GM20431 (cell line): ENCODE data around the gene EPOP.

Source experiments
- in situ Hi-C: fragments of 300-500 bp; cut with MseI, MboI; formaldehyde crosslinking; loops from one replicate; pipeline ENCODE4 v1.15.0; 2020; ENCODE audit warnings: low sequenced_read_pairs; ENCODE audit not compliant: unreplicated experiment

The EPOP gene

DNA sequence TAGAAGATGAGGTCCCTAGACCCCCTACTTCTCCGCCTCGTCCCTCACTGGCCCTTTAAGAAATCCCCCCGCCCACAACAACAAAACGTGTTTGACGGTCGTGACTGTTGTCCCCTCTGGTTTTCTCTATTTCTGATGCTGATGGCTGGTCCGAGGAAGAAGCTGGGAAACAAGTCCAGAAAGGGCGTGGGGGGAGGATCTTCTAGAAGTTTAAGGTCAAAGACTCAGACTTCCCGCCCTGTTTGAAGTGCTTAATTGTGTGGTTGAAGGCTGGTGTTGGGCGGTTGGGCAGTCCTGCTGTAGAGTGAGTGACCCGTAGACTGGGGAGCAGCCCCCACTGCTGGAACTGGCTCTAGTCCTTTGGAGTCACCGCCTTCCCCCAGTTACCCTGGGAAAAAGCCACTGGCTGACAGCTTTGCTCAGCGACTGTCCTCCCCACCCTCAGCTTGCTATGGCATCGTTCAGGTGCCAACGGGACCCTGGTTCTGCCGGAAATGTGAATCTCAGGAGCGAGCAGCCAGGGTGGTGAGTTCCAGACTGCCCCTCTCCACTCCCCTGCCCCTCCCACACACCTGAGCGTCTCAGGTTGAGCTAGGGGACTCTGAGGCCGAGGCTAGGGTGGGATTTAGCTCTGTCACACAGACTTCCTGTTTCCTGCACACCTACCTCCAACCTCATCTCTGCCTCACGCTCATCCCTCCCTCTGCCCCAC is 31.9 kb upstream of the EPOP start:
- in situ Hi-C loops, result no loop called here

DNA sequence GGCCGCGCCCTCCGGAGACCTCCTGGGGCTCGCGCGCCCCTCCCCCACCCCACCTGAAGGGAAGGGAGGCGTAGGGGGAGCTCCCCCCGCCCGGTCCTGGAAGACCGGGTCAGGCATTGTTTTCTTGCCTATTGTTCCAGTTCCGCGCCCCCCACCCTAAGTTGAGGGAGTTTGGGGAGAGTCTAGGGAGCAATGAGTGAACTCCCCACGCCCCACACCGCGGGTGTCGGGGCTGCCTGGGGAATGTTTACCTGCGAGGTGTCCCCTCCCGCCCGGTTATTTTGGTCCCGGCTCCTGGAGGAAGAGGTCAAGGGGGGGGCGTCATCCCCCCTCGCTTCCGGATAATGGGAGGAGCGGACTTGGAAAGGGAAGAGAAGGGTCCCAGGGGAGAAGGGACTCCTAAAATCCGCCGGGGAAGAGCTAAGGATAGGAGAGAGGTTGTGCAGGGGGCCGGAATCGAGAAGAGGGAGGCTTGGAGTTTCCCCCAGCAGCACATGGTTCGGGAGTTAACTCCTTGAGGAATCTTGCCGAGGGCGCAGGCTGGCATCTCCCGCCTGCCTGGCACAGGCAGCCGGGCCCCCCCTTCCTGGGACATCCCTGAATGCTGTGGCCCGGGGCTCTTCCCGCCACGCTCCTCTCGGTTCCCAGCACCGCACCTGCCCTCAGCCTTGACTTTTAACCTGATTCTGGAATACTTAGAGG is 31.2 kb upstream of the EPOP start:
- in situ Hi-C loops, result no loop called here

DNA sequence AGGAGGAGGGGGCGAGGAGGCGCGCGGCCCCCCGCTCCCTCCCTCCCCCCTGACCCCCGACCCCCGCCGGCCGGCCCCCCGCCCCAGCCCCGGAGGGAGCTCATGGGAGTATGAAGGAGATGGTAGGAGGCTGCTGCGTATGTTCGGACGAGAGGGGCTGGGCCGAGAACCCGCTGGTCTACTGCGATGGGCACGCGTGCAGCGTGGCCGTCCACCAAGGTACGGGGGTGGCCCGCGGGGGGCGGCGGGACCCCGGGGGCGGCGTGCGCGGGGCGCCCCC is 30.7 kb upstream of the EPOP start:
- in situ Hi-C loops, result no loop called here

DNA sequence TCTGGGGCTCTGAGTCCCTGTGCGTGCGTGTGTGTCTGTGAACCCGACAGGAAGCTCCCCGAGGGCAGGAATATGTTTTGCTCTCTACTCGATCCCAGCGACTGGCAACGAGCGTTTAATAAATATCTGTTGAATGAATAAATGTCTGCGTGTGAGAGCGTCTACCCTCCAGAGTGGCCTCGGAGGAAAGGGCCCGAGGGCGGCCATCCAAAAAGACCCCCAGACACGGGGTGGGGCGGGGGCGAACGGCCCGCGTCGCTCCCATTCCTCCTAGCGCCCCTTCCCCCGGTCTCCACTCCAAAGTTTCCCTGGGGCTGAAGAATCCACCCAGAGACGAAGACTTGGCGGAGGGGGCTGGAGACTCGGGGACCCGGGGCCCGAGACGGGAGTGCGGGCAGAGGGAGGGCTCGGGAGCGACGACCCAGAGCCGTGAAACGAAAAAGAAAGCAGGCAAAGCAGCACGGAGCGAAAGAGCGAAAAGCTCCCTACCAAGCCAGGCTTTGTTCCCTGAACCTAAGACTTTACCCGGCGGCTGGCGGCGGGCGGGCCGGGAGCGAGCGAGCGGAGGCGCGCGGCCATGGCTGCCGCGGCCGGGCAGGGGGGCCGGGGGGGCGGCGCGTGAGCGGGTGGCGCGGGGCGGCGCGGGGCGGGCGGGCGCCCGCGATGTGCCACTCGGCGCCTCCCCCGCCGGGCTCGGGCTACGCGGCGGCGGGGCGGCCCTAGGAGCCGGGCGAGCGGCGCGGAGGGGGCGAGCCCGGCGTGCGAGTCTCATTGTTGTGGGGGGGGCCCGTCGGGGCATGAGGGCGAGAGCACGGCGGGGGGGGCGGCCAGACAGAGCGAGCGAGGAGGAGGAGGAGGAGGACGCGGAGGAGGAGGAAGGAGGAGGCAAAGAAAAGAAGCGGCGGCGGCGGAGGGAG is 30.1 kb upstream of the EPOP start, which contains the start of gene MLLT6:
TSS of gene MLLT6 (plus strand) at position 668 of the 917 bp plus-strand sequence. CDS start 360 bp downstream, outside the sequence.
- in situ Hi-C loops, result no loop called here

DNA sequence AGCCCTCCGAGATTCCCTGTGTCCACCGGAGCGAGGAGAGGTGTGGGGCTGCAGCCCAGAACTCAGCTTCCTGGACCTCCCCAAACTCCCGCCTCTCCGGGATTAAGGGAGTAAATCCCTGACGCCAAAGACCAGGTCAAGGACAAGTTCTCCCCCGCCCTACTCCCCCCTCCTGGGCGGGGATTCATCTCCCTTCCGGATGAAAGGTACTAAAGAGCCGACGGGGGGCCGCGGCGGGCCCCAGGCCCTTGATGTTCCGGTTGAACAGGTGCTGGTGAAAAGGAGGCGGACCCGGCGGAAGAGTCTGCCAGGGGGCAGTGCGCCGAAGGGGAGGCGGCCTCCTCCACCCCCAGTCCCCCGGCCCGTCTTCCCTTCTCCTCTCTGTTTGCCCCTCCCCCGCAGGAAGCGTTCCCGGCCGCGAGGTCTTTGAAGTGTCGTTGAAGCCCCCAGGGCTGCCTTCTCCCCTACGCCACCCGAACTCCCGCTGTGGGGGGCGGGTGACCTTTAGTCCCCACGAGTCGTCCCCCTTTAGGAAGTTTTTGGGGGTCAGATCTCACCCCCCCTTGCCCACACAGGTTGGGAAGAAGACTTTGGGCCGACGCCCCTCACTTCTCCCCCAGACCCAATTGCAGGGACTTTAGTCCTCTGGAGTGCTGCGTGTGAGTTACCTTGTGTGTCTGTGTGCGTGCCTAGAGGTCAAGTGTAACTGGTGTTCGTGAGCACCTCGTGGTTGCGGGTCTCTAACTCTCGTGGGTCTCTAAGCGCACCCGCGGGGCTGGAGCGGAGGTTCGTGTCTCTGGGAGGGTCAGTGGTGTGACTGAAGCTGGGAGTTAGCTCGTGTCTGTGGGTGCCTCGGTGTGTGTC is 29.2 kb upstream of the EPOP start:
- in situ Hi-C loops, result no loop called here

DNA sequence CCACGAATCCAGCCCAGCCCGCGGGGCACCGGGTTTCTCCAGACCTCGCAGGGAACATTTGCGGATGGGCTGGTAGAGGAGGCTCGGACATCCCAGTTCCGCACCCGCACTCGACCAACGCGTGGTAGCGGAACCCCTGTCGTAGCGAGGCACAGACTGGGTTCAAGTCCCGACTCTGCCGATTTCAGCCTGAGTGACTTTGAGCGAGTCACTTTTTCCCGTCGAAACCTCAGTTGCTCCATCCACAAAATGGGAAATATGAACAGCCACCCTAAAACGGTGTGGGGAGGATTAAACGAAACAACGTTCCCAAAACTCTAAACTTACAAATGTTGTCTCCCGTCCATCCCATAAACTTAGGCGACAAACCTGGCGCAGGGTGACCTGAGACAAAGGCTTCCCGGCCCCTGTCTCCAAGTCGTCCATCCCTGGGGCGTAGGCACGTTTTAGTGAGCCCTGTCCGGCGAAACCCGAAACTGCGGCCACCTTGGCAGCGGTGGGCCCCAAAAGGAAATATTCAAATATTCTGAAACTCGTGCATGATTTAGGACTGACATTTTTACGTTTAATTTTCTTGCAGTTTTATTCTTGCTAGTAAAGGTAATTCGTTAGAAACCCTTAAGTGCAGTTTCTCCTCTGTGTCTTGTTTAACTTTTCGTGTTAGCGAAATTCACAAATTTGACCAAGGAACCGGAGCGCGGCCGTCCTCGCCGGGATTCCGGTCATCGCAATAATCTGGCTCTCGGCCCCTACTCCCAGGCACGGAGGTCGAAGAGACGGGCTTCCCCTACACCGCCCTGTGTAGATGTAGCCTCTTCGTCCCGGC is 28.4 kb upstream of the EPOP start:
- in situ Hi-C loops, result no loop called here

DNA sequence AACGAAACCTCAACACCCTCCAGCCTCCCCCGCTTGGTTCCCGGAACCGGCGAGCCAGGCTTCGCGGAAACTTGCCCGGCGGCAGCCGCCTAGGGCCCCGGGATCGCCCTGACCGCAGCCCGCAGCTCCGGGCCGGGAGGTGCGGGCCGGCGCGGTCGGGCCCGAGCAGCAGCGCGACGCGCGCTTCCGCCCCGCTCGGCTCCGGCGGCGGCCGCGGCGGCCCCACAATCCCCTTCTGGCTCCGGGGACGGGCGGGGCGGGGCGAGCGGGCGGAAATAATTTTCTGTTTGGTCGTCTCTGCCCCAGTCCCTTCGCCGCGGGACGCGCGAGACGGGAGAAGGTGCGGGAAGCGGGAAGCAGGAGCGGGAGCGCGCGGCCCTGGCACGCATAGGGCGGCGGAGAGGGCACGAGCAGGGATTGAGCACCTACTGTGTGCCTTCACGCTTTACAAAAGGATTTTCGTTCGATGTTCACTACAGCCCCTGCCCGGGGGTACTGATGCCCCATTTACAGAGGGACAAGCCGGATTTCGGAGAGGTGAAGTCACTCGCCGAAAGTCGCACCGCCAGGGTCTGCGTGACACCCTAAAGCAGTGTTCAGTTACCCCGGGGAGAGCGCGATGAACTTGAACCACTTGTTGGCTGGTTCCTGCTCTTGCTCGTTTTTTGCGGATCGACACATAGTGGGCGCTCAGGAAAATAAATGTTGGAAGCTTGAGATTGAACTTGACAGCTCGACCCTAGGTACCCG is 27.6 kb upstream of the EPOP start:
- in situ Hi-C loops, result no loop called here

DNA sequence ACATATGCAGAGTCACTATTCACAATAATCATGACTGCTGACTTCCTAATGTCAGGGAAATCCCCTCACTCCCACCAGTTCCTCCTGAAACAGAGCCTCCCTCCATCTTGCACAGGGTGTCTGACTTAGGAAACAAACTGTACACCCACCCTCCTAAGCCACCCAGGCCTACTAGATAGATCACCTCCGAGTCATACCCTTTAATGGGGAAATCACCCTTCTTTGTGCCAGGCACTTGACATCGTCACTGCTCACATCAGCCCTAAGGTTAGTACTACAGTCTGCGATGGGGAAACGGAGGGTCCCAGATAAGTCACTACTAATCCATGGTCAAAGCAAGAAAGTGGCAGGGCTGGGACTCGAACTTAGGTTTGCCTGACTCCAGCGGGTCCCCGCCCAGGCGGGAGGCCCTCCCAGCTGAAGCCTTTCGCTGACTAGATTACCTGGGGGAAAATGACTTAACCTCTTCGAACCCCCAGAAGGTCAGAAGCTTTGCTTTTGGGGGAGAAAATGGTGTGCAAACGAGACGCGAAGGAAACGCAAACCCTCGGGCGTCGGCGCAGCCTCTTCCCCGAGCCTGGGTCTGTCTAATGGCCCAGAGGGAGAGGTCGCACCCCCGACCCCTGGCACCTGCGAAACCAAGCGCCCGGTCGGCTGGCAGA is 26.9 kb upstream of the EPOP start:
- in situ Hi-C loops, result no loop called here

DNA sequence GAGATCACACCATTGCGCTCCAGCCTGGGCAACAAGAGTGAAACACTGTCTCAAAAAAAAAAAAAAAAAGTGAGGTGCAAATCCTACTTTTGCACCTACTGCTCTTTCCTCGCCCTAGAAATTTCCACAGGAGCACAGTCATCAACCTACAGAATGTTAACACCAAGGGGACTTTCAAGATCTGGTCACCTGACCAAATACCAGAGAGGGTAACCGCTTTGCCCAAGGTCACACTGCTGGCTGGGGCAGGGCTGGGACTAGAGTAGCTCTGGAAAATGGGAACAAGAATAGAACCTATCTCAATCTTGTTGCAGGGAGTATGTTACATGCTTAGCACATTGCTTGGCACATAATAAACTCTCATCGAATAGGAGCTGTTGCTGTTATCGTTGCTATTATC is 24.0 kb upstream of the EPOP start:
- in situ Hi-C loops, result no loop called here

DNA sequence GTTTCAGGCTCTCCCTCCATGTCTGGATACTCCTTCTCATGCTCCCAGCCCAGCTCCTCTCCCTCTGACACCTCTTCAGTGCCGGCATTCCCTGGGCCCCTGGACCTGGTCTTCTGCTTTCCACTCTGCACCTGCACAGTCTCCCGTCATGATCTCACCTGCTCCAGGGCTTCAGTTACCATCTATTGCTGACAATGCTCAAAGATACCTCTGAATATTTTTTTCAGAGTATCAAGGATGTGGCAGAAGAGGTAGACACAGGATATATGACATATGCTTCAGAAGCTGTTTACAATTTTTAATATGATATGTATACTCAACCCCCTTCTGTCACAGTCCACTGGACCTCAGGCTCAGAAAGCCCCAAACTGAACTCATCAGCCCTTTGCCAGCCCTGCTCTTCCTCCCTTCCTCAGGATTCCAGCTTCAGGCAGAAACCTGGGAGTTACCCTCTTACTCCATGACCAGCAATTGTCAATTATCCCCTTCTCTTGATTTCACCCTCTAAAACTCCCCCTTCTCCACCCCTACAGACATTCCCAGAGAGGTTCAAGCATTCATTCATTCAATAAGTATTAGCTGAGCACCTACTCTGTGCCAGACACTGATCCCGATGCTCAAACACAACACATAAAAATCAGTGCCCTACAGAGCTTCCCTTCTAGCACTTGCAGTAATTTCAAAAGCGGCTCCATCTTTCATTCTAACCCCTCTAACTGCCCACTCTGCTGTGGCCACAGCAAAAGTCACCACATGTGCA is 22.5 kb upstream of the EPOP start:
- in situ Hi-C loops, result no loop called here

DNA sequence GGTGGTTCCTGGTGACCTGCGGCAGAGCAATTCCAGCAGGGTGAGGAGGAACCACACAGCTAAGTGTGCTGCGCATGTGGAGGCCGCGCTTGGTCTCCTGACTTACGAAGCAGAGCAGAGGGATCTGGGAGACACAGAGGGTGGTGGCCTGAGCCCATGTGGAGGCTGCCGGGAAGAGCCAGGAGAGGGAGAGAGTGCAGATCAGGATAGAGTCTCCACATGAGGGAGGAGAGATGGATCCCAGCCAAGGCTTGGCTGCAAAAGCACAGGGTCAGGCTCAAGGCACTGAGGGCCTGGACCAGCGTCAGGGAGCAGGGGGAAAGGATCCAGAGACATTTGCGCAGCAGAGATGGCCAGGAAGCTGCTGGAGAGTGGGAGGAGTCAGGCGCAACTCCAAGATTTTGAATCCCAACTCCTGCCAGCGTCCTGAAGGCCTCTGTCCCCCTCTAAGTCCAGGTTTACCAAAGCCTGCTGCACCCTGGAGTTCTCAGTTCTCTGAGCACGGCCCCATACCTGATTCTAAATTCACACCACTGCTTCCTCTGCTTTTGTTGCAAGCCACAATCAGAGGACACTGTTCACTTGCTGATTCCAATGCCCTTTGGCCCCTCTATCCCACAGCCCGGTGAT is 19.1 kb upstream of the EPOP start:
- in situ Hi-C loops, result no loop called here

DNA sequence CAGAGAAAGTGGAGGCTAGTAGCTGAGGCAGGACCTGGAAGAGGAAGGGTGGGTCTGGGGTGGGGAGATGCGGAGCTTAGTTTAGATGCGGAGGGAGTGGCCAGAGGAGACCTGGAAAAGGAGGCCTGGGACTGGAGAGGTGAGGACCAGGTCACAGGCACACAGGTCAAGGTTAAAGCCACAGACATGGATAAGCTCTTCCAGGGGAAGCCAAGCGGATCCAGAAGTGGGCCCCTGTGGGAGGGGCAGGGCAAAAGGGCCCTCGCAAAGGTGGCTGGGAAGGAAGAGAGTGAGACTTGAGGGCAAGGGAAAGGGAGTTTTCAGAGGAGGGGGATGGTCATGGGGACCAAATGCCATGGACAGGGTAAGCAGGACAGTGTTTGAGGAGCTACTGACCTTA is 16.4 kb upstream of the EPOP start:
- in situ Hi-C loops, result no loop called here

DNA sequence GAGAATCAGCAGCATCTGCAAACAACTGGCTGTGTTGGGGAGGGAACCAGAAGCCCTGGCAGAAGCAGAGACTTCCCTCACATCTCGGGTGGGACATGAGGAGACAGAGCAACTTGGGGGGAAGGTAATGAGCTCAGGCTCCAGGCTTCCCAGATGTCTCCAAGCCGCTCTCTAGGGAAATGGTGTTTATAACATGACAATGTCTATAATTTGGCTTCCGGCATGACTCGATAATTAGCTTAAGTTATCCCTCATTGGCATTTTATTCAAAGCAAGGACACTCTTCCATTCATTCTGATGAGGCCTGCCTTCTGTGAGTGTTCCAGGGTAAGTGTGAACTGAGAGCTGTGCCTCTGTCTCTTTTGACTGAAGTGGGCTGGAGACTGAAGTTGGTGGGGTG is 15.6 kb upstream of the EPOP start:
- in situ Hi-C loops, result no loop called here

DNA sequence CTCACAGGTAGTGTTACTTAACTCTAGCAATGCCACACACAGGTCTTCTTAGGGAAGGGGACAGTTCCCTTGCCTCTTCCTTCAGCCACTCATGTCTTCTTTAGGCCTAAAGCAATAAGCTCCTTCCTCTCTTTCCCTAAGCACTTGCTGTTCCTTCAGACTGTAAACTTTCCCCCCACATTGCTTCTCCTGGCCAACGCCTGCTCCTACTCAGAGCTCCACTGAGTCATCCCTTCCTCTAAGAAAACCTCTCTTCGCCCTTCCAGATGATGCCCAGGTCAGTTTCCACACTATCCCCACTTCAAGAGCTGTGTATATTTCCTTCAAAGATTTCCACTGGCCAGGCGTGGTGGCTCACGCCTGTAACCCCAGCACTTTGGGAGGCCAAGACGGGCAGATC is 12.5 kb upstream of the EPOP start:
- in situ Hi-C loops, result loop anchor here (10.0 kb wide), 1 partner anchor 48 kb away; the partner anchor contains the start of gene CISD3

DNA sequence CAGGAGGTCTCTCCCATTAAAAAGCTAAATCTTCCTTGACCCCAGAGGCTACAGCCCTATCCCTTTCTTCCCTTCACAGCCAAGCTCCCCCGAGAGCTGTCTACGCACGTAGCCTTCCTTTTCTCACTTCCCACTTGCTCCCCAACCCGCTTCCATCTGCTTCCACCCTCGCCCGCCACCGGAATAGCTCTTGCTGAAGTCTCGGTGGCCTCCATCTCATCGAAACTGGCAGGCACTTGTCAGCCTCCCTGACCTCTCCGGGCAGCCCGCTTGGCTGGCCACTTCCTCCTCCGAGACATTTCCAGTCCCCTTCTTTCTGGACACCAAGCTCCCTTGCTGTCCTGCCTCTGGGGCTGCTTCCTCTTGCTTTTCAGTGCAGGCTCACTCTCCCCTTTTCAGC is 10.7 kb upstream of the EPOP start:
- in situ Hi-C loops, result loop anchor here (10.0 kb wide), 1 partner anchor 49 kb away; the partner anchor contains the start of gene CISD3

DNA sequence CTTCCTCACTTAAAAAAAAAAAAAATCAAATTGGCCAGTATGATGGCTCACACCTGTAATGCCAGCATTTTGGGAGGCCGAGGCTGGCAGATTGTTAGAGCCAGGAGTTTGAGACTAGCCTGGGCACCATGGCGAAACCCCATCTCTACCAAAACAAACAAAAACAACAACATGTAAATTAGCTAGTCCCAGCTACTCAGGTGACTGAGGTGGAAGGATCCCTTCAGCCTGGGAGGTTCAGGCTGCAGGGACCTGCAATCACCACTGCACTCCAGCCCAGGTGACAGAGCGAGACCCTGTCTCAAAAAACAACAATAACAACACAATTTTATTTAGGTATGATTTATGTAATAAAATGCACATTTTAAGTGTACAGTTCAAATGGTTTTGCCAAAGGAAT is 6.3 kb upstream of the EPOP start:
- in situ Hi-C loops, result loop anchor here (10.0 kb wide), 1 partner anchor 54 kb away; the partner anchor contains the start of gene CISD3

DNA sequence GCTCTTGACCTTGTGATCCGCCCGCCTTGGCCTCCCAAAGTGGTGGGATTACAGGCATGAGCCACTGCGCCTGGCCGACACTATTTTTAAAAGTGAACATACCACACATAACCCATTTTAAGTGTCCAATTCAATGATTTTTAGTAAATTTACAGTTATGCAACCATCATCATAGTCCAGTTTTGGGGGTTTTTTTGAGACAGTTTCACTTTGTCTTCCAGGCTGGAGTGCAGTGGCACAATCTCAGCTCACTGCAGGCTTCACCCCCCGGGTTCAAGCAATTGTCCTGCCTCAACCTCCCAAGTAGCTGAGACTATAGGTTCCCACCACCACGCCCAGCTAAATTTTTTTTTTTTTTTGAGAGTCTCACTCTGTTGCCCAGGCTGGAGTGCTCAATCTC is 3.1 kb upstream of the EPOP start:
- in situ Hi-C loops, result no loop called here
